ENCODE measurements around the gene GNG3. TPM values are rescaled to one million over a fixed set of nuclear protein-coding genes. Genes with fewer than 3 reads are reported as not detected.
"Not testable (repeated sequence)": the region's sequence is repeated elsewhere in the genome, so short reads cannot be mapped to it uniquely, and the experiment has no call there.

The GNG3 gene
- total RNA-seq, 1 experiment from 2014 or later: not detected

DNA sequence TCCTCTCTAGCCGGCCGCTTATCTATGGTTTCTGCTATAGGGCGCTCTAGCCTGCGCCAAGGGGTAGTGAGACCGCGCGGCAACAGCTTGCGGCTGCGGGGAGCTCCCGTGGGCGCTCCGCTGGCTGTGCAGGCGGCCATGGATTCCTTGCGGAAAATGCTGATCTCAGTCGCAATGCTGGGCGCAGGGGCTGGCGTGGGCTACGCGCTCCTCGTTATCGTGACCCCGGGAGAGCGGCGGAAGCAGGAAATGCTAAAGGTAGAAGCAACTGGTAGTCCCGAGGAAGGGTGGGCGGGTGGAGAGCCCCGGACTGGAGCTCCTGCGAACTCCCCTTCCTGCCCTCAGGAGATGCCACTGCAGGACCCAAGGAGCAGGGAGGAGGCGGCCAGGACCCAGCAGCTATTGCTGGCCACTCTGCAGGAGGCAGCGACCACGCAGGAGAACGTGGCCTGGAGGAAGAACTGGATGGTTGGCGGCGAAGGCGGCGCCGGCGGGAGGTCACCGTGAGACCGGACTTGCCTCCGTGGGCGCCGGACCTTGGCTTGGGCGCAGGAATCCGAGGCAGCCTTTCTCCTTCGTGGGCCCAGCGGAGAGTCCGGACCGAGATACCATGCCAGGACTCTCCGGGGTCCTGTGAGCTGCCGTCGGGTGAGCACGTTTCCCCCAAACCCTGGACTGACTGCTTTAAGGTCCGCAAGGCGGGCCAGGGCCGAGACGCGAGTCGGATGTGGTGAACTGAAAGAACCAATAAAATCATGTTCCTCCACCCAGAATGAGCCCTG is 35.7 kb upstream of the GNG3 start, which contains the start of the genes LBHD1 and UQCC3 (continued):
- TF ChIP-seq, protein P1, sequence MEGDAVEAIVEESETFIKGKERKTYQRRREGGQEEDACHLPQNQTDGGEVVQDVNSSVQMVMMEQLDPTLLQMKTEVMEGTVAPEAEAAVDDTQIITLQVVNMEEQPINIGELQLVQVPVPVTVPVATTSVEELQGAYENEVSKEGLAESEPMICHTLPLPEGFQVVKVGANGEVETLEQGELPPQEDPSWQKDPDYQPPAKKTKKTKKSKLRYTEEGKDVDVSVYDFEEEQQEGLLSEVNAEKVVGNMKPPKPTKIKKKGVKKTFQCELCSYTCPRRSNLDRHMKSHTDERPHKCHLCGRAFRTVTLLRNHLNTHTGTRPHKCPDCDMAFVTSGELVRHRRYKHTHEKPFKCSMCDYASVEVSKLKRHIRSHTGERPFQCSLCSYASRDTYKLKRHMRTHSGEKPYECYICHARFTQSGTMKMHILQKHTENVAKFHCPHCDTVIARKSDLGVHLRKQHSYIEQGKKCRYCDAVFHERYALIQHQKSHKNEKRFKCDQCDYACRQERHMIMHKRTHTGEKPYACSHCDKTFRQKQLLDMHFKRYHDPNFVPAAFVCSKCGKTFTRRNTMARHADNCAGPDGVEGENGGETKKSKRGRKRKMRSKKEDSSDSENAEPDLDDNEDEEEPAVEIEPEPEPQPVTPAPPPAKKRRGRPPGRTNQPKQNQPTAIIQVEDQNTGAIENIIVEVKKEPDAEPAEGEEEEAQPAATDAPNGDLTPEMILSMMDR (IDR thresholded peaks at IDR 0.05 in 2 of 3, conservative IDR thresholded peaks at IDR 0.05 in 1 of 3; ENCODE audit: borderline replicate concordance in 1 of 3, insufficient read depth in 1 of 3, low read depth in 2 of 3, low read length in 2 of 3): no peak
- TF ChIP-seq, protein P2, sequence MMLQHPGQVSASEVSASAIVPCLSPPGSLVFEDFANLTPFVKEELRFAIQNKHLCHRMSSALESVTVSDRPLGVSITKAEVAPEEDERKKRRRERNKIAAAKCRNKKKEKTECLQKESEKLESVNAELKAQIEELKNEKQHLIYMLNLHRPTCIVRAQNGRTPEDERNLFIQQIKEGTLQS (IDR thresholded peaks at IDR 0.05): no peak

DNA sequence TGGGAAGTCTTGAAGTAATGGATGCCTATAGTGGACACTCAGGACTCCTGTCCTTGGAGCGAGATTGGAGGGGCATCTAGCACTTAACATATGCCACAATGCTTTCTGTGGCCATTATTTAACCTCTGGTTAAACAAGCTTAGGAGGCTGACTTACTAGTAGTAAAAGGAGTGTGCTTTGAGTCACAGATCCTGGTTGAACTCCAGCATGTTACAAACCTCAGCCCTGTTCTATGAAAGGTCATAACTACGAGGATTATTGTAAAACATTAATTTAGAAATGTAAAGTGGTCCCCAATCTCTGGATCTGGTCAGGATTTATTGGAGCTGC is 34.3 kb upstream of the GNG3 start:
- intact Hi-C loops (cut with micrococcal nuclease): loop anchor here (5.0 to 10.0 kb wide), 3 partner anchors 81 to 114 kb away; partner anchors contain the start of genes POLR2G, TMEM179B and TUT1
- no TSS peak for BruUV-seq (replicated peaks)
- H3K27ac ChIP-seq (ENCODE audit: low read depth, low read length): peak overlapping the region; percentile 98
- RAD21 ChIA-PET (ENCODE audit: low non-redundant PET in 1 of 2, low total read pairs in 2 of 2, uncharacterized antibody in 2 of 2, unreplicated experiment in 2 of 2): no interaction called here
- H3K4me3 ChIP-seq (replicated peaks in 1 of 2; ENCODE audit: low read depth in 1 of 2, low read length in 2 of 2): peak overlapping the region; percentile 96 to 97
- TF ChIP-seq SRF (IDR thresholded peaks at IDR 0.05; ENCODE audit: low read depth) (no peak), FOSL1 (IDR thresholded peaks at IDR 0.05; ENCODE audit: low read depth) (no peak), EZH2phosphoT487 (IDR thresholded peaks at IDR 0.05; ENCODE audit: borderline replicate concordance) (no peak), POLR2AphosphoS5 (IDR thresholded peaks at IDR 0.05; ENCODE audit: low read depth, low read length) (no peak), CEBPB (IDR thresholded peaks at IDR 0.05; ENCODE audit: low read depth) (no peak), SIN3A (IDR thresholded peaks at IDR 0.05; ENCODE audit: low read depth) (no peak), ZNF274 (IDR thresholded peaks at IDR 0.05; ENCODE audit: low read depth, low read length) (no peak), CBX3 (IDR thresholded peaks at IDR 0.05; ENCODE audit: low read depth) (no peak)
- TF ChIP-seq, protein P1 (IDR thresholded peaks at IDR 0.05 in 2 of 3, conservative IDR thresholded peaks at IDR 0.05 in 1 of 3; ENCODE audit: borderline replicate concordance in 1 of 3, insufficient read depth in 1 of 3, low read depth in 2 of 3, low read length in 2 of 3): no peak
- TF ChIP-seq, protein P3, sequence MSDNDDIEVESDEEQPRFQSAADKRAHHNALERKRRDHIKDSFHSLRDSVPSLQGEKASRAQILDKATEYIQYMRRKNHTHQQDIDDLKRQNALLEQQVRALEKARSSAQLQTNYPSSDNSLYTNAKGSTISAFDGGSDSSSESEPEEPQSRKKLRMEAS (IDR thresholded peaks at IDR 0.05): no peak
- no peaks in the 10 kb centered on the region for H3K27me3 ChIP-seq (ENCODE audit: insufficient read depth, low read length)
- peaks cover 6 to 11% of the 10 kb centered on the region in 2 experiments; a peak in 3 of 4 replicates for H3K36me3 ChIP-seq (ENCODE audit: control insufficient read depth in 1 of 2, insufficient read depth in 2 of 2, low read length in 2 of 2)
- DNase-seq (ENCODE audit: low read depth, low spot score) (no peak), ATAC-seq (no peak)
- CTCF ChIA-PET: no interaction called here
- H4K20me1 ChIP-seq (ENCODE audit: insufficient read depth): no peaks in the 10 kb centered on the region
- POLR2A ChIA-PET: interaction anchor here (1.3 to 4.3 kb wide), 3 partner anchors 8 to 168 kb away, joined by 4 to 21 read pairs (median 21); partner anchors contain the start of genes C11orf98, CSKMT and HNRNPUL2
- no peaks in the 10 kb centered on the region for H3K9me2 ChIP-seq (ENCODE audit: insufficient read depth)
- H2AFZ ChIP-seq (ENCODE audit: low read depth, low read length, poor library complexity, severe bottlenecking): no peak overlapping the region
- H3K4me2 ChIP-seq (ENCODE audit: low read length): peak overlapping the region; percentile 95
- no peaks in the 10 kb centered on the region for H3K9me3 ChIP-seq (ENCODE audit: control insufficient read depth in 1 of 2, insufficient read depth in 1 of 2, low read depth in 1 of 2, low read length in 2 of 2)
- H3K4me1 ChIP-seq (ENCODE audit: control insufficient read depth in 1 of 2, insufficient read depth in 2 of 2, low read length in 2 of 2): peaks cover 31 to 58% of the 10 kb centered on the region in 2 experiments
- H3K79me2 ChIP-seq (ENCODE audit: insufficient read depth, low read length): peaks cover 79% of the 10 kb centered on the region
- H3K9ac ChIP-seq (ENCODE audit: low read length): peak overlapping the region; percentile 100

DNA sequence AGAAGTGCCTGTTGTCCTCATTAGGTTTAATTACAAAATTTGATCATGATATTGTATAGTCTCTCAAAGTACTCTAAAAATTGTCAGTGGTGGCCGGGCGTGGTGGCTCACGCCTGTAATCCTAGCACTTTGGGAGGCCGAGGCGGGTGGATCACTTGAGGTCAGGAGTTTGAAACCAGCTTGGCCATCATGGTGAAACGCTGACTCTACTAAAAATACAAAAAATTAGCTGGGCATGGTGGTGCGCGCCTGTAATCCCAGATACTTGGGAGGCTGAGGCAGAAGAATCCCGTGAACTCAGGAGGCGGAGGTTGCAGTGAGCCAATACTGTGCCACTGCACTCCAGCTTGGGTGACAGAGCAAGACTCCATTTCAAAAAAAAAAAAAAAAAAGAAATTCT is 32.1 kb upstream of the GNG3 start:
- CTCF ChIA-PET; H4K20me1 ChIP-seq (ENCODE audit: insufficient read depth); H3K27ac ChIP-seq (ENCODE audit: low read depth, low read length); BruUV-seq (replicated peaks); H3K9me2 ChIP-seq (ENCODE audit: insufficient read depth); H3K9ac ChIP-seq (ENCODE audit: low read length); H3K4me3 ChIP-seq (replicated peaks in 1 of 2; ENCODE audit: low read depth in 1 of 2, low read length in 2 of 2); H3K4me2 ChIP-seq (ENCODE audit: low read length); H3K9me3 ChIP-seq (ENCODE audit: control insufficient read depth in 1 of 2, insufficient read depth in 1 of 2, low read depth in 1 of 2, low read length in 2 of 2); RAD21 ChIA-PET (ENCODE audit: low non-redundant PET in 1 of 2, low total read pairs in 2 of 2, uncharacterized antibody in 2 of 2, unreplicated experiment in 2 of 2); H2AFZ ChIP-seq (ENCODE audit: low read depth, low read length, poor library complexity, severe bottlenecking); H3K27me3 ChIP-seq (ENCODE audit: insufficient read depth, low read length); DNase-seq (ENCODE audit: low read depth, low spot score); ATAC-seq: not testable (repeated sequence)
- intact Hi-C loops (cut with micrococcal nuclease): loop anchor here (10.0 kb wide), 1 partner anchor 89 kb away; the partner anchor contains the start of gene POLR2G
- POLR2A ChIA-PET: interaction anchor here (1.4 to 3.9 kb wide), 3 partner anchors 10 to 86 kb away, joined by 3 to 21 read pairs (median 6); partner anchors contain the start of genes C11orf98, CSKMT, POLR2G and TUT1
- peaks cover 6 to 11% of the 10 kb centered on the region in 2 experiments; a peak in 3 of 4 replicates for H3K36me3 ChIP-seq (ENCODE audit: control insufficient read depth in 1 of 2, insufficient read depth in 2 of 2, low read length in 2 of 2)
- peaks cover 78% of the 10 kb centered on the region for H3K79me2 ChIP-seq (ENCODE audit: insufficient read depth, low read length)
- peaks cover 33 to 54% of the 10 kb centered on the region in 2 experiments for H3K4me1 ChIP-seq (ENCODE audit: control insufficient read depth in 1 of 2, insufficient read depth in 2 of 2, low read length in 2 of 2)

Measured in HCT116 (cell line).